HG03439 (cell line): ENCODE data around the gene NOL4L.

ENCODE experiments used
- ATAC-seq: cut with Tn5 transposase; IDR thresholded peaks from one replicate; pipeline ENCODE4 v1.9.1; 2021; ENCODE audit warnings: mild to moderate bottlenecking, moderate library complexity; ENCODE audit not compliant: unreplicated experiment

Gene NOL4L

DNA sequence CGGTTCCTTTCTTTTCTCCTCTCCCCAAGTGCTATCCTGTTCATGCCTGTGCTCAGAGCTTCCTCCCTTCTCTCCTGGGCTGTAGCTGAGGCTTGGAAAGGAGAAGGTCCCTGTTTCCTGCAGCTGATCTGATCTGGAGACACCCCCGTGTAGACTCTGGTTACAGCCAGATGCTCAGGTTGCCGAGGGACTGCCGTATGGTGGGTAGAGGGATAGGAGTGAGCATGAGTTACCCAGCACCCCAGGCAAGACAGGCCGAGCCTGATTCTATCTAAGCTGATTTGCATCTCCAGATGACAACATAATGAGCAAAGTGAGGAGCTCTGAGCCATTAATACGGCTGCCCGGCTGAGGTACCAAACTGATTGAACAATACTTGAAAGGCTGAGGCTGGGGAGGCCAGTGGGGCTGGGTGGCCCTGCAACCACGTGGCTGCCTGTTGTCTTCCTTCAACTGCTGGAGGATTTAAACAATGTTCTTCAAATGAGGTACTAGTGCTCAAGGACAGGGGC lies 135.2 kb downstream of the NOL4L start:
- no peak for ATAC-seq

DNA sequence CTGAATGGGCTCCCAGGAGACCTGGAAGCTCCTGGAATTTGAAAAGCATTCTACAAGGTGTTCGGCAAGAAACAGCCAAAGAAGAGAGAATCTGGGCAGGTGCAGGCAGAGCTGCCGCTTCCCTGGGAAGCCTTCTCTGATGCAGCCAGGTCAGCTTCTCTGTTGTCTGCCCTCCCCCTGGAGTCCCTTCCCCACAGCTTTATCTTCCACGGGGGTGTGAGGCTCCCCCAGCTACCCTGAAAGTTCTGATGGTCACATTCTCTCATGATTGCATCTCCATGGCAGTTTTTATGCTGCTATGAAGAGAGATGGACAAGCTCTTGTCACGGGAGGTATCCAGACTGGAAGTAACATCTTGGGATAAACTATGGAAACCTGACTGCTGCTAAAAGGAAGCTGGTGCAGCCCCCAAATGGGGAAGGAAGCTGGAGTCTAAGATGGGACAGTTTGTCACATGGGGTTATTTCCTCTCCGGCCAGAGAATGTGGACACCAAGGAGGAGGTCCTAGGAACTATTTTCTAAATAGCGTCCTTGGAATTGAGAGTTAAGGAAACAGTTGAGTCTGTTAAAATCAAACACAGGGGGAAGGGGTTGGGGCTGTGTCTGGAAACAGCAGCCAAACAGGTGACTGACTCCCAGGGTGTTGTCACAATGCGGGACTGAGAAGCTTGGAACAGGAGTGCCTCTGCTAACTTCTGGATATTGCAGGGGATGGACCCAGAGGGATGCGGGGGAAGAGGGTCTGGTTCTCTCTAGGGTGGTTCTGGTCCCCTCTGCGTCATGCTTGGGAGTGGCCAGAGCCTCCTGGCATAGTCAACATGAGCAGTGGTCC lies 135.9 kb downstream of the NOL4L start:
- no peak for ATAC-seq

DNA sequence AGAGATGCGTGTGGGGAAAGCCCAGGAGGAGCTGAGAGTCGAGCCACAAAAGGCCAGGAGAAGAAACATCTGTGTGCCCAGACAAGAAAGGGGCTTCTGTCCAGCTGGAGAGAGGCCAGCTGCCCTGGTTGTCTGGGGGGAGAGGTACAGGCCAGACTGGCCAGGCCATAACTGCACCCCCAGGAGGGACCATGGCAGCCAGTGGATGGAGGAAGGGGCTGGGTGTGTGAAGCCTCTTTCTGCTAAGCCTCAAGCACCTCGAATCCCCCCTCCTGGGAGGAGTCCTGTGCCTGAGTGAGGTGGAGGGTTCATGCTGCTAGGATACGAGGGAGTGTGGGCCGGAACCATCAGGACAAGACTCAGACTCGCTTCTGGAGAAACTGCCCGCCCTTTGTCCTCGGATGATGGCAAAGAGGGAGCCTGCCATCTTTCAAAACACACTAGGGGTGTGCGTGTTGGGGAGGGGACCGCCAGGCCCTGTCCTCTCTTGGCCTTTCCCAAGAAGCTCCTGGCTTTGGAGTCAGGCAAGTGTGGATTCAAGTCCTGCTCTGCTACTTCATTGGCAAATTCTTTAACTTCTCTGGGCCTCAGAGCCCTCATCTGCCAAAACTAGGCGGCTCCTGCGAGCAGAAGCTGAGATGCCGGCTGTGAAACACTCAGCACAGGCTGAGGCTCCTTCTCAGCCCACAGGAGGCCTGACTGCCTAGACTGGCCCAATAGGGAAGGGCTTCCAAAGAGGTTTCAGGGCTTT lies 136.7 kb downstream of the NOL4L start:
- ATAC-seq = no peak

DNA sequence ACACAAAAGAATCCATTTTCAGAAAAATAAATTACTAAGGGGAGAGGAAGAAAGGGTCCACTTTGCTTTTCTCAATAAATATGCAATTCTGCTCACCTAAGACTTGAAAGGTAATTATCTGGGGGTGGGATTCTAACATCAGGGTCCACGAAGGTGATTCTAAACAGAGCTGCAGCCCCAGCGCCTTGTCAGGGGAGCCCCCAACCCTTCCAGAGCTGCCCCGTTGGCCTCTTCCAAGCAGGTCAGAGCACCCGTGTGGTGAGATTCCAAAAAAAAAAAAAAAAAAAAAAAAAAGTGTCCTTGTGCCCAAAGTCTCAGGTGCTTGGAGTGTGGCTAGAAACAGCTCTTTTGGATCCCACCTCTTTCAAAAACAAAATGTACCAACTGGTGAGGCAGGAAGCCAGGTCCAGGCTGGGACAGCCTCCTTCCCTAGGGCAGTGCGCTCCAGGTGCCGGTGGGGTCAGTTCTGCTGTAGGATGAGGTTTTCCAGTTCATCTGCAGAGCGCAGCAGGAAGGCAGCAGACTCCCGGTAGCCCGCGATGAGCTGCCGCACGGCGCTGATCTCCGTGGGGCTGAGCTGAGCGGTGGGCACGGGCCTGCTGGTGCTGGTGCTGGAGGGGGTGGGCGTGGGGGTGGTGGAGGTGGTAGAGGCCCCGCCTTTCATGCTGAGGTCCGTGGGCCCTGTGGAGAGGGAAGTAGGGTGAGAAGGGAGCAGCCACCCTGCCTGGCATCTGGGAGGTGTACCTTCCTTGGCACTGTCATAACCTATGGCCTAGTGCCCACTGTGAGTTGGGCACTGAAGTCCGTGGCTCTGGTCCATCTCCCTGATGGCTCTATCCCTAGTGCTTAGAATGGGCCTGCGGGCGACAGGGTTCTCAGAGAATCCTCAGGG lies 137.8 kb downstream of the NOL4L start:
- ATAC-seq = no peak

DNA sequence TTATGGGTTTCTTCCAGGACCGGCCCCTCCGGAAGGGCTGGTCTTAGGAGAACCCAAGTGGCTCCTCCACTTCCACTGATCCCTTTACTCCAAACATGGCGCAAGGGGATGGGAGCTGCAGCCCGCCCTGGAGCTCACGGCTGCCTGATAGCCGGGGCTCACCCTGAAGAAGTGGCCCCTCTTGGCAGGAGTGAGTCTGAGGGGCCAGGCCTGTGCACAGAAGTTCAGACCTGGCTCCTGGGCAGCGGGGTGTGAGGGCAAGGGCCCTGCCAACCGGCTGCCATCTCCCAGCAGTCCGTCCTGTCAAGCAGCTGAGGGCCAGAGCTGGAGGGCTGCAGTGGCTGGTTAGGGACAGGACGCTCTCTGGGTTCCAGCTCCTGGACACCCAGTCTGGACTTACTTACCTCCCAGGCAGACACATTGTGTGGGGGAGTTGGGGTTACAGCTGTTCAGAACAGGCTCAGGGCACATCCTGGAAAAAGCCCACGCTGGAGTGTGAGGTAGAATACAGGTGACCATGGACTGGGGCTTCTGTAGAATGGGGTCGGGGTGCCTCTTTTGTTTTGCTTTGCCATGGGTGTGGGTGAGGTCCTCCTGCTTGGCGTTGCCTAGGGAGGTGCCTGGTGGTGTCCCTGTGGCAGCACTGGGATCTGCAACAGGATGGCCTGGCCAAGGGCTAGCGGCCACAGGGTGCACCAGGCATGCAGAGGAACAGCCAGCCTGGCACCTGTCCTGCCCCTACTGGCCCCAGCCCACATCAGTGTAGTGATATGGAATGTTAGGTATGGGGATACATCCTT lies 138.6 kb downstream of the NOL4L start:
- no peak for ATAC-seq

DNA sequence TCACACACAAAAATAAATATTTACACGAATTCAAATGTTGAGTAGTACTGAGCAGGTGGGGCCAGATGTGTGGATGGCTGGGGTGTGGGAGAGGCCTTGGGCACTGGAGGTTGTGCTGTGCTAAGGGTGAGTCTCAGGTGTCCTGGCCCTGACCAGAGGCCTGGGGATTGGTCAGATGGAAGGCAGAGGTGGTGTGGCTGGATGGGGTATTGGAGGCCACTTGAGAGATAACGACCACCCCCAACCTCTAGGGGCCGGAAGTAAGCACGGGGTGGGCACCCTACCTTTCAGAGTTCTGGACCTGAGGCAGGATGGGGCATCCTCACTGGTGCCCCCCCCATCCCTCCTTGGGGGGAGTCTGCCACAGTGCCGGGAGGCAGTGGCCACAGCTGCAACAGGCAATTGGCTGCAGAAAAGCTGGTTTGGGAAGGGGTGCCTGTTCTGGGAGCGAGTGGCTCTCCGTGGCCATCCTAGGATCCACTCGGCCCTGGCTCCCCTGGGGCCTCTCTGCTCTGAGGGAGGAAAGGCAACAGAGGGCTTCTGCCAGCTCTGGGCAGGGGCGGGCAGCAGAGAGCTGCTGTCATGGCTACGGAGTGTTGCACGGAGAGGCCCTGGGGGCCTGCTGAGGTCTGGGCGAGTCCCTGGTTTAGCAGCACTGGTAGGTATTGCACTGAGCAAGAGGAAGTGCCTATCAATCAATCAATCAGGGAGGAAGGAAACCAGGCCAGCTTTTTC lies 139.4 kb downstream of the NOL4L start:
- no peak for ATAC-seq

DNA sequence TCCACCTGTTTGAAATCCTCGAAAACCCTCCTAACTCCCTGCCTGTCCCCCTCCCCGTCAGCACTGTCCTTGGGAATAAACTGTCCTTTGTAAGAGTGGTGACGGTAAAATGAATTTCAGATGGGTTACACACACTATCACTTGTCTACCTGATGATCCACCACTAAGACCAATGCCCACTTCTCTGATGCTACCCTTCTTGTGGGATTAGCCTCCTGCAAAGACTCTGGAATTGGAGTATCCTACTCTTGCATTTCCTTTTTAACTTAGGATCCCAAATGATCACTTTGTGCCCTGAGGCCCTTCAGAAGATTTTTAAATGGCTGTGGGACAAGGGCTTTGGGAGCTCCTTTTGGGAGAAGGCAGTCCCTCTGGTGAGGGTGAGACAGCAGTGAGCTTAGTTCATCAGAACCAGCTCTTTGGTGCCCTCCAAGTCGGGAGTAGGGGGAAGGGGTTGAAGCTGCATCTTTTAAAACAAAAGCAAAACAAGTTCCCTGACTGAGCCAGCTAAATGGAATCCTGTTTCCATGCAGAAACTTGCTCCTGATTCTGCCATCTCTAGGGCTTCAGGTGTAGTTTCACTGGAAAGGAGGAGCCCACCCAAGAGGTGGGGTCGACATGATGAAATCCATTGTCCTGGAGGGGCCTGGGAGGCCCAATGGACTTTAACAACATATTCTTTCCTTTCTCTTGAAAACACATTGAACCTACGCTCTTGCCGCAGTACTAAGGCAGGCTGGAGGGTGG lies 140.5 kb downstream of the NOL4L start:
- ATAC-seq = no peak

DNA sequence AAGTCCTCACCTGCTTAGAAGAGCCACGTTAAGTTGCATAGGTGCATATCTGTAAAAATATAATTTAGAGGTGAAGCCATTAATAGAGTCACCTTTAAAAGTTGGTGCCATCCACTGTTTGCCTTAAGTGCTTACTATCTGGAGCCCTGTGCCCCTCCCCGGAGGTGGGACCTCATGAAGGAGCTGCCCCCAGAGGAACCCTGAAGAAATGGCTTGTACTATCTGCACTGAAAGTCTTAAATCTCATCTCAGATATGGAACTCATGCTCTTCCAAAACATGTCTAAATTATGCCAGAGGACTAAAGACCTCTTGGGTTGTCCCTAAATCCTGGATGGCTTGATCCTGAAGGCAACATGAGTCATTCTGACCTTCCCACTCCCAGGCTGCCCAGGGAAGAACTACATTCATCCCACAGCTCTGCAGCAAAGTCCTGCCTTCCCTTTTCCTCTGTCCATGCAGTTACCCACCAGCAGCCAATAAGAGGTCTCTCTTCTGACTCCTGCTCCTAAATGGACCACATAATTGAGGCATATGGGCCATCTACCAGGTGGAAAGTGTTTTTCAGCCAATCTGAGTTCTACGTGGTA lies 141.7 kb downstream of the NOL4L start:
- ATAC-seq = no peak

DNA sequence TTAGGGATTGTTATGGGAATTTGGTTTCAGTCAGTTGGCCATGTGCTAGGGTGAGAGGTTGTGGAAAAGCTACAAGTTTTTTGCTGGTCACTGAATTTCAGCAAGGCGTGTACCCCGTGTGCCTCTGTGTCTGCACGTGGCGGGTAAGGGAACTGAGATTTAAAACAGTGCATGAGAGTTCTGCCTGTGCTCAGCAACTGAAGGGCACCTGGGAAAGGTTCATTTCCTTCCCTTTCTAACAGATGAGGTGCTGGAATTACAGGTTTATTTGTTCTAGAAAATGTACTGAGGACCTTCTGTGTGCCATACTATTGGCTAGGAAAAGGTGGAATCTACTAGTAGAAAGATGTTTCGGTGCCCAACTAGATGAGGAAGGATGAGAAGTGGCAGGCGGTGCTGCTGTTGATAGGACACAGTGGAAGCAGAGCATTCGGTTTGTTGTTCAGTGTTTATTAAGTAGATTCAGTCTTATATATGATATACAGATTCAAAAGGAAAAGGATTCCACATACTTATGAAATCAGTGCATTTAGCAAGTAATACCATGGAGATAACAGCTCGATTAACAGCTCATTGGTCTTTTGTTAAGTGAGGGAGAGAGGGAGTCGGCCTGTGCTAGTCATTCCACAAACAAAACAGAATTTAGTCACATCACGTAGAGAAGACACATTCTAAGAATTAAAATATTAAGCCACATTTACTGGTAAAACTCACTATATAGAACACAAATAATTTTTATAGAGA lies 142.3 kb downstream of the NOL4L start:
- no peak for ATAC-seq

DNA sequence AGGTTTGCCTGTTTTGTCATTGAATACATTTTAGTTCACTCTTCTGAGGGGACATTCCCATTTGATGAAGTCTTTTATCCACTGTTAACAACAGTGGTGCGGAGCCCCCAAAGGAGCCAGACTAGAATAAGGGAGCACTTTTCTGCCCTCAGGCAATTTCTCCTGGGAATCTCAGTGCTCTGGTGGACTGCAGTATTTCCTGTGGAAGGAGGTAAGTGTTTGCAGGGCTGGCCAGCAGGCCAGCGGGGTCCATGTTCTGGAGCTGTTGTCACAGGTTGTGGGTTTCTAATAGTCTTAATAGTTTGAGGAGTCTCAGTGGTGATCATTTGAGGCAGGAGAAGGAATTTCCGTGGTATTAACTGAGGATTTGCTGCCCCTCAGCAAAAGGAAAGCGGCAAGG lies 143.5 kb downstream of the NOL4L start:
- no peak for ATAC-seq

DNA sequence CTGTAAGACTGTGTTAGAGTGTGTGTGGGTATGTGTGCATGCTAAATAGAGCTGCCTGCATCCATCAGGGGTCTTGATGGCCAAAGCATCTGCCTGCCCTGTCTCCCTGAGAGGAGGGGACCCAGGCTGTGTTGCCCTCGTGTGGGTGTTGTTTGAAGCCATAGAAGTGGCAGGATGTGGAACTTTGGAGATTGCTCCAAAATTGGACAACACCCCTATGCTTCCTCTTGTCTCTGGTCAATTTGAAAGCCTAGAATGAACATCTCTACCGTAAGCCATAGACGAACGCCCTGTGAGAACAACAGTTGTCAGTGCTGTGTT lies 144.4 kb downstream of the NOL4L start:
- ATAC-seq = no peak

DNA sequence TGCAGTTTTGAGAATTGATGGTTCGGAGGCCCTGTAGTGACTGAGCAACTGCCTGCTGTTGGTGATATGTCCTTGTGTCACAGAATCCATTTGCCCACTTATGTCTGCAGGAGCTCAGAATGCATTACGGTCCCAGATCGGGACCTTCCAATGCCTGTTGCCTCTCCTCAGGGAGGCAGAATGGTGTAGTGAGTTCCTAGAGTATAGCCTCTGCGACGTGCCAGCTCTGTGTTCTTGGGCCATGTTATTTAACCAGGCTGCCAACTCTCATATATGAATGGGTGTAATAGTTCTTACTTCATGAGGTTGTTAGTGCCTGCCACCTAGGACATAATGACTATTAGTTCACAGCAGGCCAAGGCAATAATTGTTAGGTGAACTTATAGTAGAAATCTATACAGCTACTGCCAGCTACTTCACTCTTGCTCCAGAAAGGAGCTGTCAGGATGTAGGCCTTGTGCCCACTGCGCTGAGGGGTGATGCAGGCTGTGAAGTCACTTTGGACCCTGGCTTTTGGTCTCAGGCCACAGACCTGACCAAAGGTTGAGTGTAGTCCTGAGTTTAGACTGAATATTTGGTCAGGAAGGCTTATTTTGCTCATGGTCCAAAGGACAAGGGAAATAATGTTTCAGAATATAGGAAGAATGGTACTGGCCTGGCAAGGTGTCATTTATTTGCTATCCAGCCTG lies 144.9 kb downstream of the NOL4L start:
- no peak for ATAC-seq

DNA sequence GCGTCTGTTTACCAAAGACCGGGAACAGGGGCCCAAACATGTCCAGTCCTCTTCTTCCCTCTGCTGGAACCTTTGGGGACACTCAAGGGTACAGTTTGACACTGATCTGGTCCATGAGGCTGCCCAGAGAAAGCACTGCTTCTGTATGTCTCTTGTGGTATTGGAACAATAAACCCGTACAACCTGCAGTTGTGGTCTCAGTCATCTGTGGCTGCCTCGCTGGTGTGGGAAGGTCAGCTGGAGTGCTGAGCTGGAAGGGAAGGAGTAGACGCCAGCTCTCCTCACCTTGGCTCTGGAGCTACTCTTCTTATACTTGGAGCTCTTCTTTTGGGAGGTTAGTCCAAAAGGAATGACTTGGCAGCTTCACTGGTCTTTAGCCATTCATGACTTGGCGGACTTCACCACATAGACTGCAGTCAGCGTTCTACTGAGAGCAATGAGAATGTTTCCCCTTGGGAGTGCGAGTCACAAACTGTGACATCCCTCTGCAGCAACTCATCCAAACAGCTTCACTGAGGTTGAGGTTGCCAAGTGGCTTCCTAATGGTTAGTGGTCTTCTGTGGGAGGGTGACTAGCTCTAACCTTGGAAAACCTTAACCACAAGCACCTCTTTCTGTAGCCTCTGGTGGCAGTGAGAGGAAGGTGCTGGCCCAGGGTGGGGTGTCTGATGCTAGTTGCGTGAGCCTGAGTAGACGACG lies 145.9 kb downstream of the NOL4L start:
- ATAC-seq = no peak

DNA sequence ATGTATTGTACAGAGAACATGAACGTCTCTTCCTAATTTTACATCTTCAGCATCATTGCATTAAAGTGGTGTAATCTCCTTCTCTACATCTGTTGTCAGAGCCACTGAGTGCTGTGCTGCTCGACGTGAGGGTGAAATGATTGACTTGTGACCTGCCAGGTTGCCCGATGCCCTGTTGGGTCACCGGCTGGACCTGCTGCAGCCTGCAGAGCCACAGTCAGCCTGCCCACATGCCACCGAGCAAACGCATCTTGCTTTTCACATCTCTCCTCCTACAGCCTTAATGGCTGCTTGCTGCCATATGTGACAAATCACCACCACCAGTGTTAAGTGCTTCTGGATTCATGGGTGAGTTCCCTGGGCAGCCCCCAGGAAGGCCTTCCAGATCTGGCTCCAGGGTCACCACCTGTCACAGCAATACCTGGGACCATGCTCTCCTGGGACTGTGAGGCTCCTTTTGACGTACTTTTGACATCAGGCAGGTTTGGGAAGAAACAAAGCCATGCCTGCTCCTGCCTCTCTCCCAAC lies 146.7 kb downstream of the NOL4L start:
- ATAC-seq = no peak

DNA sequence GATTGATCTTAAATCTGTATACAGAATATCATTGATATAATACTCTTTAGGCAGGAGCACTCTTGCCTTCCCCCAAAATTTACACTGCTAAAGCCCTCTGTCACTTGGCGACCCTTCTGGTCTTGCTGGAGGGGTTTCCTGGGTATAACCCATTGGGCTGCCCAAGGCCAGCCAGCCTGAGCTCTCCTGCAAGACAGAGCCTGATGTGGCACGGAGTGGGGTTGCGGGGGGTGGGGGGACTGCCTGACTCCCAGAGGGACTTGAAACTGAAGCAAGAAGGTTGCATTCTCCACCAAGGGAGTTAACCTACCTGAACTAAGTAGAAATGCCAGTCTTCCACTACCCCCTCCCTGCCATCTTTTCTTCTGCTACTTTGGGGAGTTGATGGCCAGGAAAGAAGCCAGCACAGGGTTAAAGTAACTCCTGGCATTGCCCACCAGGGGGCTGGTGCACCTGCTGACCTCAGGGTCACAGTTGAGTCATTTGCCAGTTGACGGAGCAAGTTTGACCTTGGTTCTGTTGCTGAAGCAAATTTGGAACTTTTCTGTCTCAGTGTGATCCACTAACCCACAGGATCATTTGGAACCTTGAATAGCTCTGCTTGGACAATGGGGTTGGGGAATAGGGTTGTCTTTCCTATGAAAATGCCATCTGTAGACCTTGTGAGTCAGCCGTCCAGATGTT lies 147.6 kb downstream of the NOL4L start:
- no peak for ATAC-seq

DNA sequence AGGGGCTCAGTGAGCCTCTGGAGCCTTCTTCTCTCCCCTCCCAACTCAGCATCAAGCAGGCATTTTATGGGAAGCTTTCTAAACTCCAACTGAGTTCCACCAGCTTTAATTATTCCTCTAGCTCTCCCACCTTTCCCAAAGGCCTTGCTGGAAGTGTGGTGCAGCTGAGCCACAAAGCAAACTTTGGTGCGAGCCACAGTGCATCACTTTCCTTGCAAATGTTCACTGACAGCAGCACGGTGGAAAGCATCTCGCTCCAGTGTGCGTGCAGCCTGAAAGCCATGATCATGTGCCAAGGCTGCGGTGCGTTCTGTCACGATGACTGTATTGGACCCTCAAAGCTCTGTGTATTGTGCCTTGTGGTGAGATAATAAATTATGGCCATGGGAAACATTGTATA lies 148.2 kb downstream of the NOL4L start:
- no peak for ATAC-seq
